Right lobe of liver (tissue), 6 donors: Measurements from ENCODE around the gene MEF2C. TPM values are rescaled to one million over a fixed set of nuclear protein-coding genes. Genes with fewer than 3 reads are reported as not detected.

Experiments used
- ATAC-seq, 4 donors: fragments of 200-7000 bp; cut with Tn5 transposase; one replicate each; pipeline ENCODE4 v1.9.1; 2020; ENCODE audit warnings: mild to moderate bottlenecking in 4 of 4, moderate library complexity in 4 of 4
- DNase-seq, 3 donors: peaks; one replicate each; pipeline ENCODE4 v3.0.0-alpha.2; 2020
- H3K27ac ChIP-seq, 3 donors: fragments of 200-600 bp; one replicate each; pipeline ENCODE4 v1.8.0; 2022
- H3K27me3 ChIP-seq, 2 donors: fragments of 200-600 bp; one replicate each; pipeline ENCODE4 v1.8.0; 2022
- H3K36me3 ChIP-seq, 4 donors: fragments of 200-600 bp; sonication (generic) in 1 of 4; one replicate each; pipeline versions ENCODE4 v1.5.1 to v1.8.0; 2017 to 2022; ENCODE audit warnings: control low read depth in 1 of 4
- H3K4me1 ChIP-seq, 4 donors: fragments of 200-600 bp; sonication (generic) in 1 of 4; one replicate each; pipeline versions ENCODE4 v1.5.1 to v1.8.0; 2017 to 2022; ENCODE audit warnings: control low read depth in 1 of 4
- H3K4me3 ChIP-seq, 3 donors: fragments of 200-600 bp; one replicate each; pipeline ENCODE4 v1.8.0; 2022
- H3K9me3 ChIP-seq, 4 donors: fragments of 200-600 bp; sonication (generic) in 1 of 4; one replicate each; pipeline versions ENCODE4 v1.5.1 to v1.8.0; 2017 to 2022; ENCODE audit warnings: control low read depth in 1 of 4
- CTCF ChIP-seq, 4 donors: fragments of 200-600 bp in 3 of 4; fragments of 450-650 bp in 1 of 4; IDR thresholded peaks; one replicate each; pipeline versions ENCODE4 v1.5.1 to v1.8.0; 2016 to 2022; ENCODE audit warnings: antibody characterized with exemption in 4 of 4, mild to moderate bottlenecking in 2 of 4
- POLR2A ChIP-seq: fragments of 450-650 bp; IDR thresholded peaks from one replicate; pipeline ENCODE4 v1.6.1; 2017; ENCODE audit warnings: antibody characterized with exemption, mild to moderate bottlenecking
- WGBS: methylation state at CpG from one replicate; pipeline ENCODE4 v1.1.6; 2018; ENCODE audit warnings: low coverage, low lambda C conversion rate; ENCODE audit not compliant: insufficient coverage; ENCODE audit errors: missing lambda C conversion rate; 5-methylcytosine and 5-hydroxymethylcytosine counted together
- intact Hi-C, 2 donors: fragments of 100-400 bp; cut with DNase I; formaldehyde crosslinking; loops; one replicate each; pipeline versions ENCODE4 v1.11.2 to v1.14.1; 2022
- total RNA-seq, 6 experiments: library from RNA; depleted of rRNA in 2 of 6; stranded (reverse); fragments of >200 nt in 2 of 6; fragmentation: NEBNext Ultra II Directional in 3 of 6; extraction: Animal tissue kit (Norgen Biotek cat#: 25700) in 3 of 6; gene quantifications; one replicate each; pipeline versions ENCODE4 v1.1.0 to v1.2.4, GENCODE V29; 2016 to 2023
- donor health status: DM: no; HTN: yes; CAD: no.
- donor health status: DM: no; HTN: no; CAD: no.
- donor health status: DM: no; HTN: no; CAD: no.
- donor health status: DM: no; HTN: yes; CAD: no.
- donor health status: DM: no; HTN: yes; CAD: no.

The MEF2C gene
- total RNA-seq, 6 experiments from 2014 or later = 4.4 to 19.4 (median 6.4) TPM

DNA sequence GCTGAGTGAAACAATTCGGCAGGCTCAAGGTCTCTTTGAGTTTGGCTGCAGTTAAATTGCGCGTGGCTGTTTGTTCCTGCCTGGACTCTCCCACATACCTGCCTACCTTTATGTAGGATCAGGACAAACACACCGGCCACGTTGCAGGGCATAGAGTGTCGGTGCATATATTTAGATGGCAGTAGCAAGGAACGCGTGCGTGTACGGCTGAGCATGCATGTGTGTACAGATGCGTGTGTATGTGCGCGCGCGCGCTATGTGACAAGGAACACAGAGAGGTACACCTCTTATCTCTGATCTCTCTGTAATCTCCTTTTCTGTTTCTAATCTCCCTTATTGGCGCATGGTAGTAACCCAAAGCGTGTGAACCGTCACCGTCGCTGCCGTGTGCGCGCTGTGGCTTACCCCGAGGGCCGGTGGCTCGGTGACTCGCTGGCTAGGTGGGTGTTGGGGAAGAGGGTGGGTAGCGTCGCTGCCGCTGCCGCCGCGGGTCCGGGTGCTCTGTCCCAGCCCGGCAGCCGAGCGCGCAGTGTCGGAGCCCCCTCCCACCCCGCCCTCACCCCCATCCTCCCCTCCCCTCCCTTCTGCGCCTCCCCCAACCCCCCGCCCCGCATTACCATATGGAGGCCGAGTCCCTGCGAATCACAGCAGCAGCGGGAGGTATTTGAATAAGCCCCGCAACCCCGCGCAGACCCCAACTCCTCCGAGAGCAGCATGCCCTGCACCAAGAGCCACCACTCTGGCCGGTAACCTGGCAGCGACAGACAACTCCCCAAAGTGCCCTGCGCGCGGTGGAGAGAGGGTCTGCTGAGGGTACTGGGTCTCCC is 204.8 kb downstream of the MEF2C start:
- WGBS = 3% methylated on average over 35 of the region's 56 CpGs
- H3K27ac ChIP-seq = no peak overlapping the region
- H3K27me3 ChIP-seq = peaks cover 14 to 64% of the 10 kb centered on the region in 2 donors
- no peak for ATAC-seq
- H3K9me3 ChIP-seq = no peaks in the 10 kb centered on the region
- H3K36me3 ChIP-seq = no peaks in the 10 kb centered on the region
- intact Hi-C loops = loop anchor here in 1 of 2 donors (10.0 kb wide), 1 partner anchor 533 kb away; no protein-coding TSS in a partner anchor
- TF ChIP-seq POLR2A (no peak), CTCF (IDR thresholded peaks at IDR 0.05) (no peak)
- DNase-seq = no peak
- no peak overlapping the region for H3K4me3 ChIP-seq
- peaks cover 0 to 28% (median 6%) of the 10 kb centered on the region in 4 donors for H3K4me1 ChIP-seq

DNA sequence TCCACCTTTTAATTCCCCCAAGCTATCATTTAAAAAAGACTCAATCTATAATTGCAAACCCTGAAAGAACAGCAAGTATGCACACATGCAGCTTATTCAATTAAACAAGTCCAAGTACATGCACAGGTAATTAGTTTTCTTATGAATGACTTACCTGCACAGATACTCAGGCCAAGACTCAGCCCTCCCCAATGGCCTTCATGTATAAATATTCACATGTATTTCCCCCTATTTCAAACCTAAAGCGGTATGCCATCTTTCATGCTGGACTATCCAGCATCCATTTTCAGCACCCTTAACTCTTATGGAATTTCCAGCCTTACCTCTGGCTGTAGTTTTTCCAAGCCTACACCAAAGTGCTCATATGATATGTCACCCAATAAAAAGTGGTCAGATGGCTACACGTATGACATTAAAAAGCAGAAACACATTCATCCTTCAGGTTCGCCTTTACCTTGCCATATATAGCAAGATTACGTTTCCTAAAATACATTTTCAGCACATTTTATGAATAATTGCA is 205.5 kb downstream of the MEF2C start:
- TF ChIP-seq CTCF (IDR thresholded peaks at IDR 0.05) (no peak), POLR2A (no peak)
- intact Hi-C loops = loop anchor here in 1 of 2 donors (10.0 kb wide), 1 partner anchor 533 kb away; no protein-coding TSS in a partner anchor
- DNase-seq = no peak
- no peak overlapping the region for H3K4me3 ChIP-seq
- H3K27ac ChIP-seq = no peak overlapping the region
- H3K9me3 ChIP-seq = no peaks in the 10 kb centered on the region
- H3K36me3 ChIP-seq = no peaks in the 10 kb centered on the region
- peaks cover 0 to 28% (median 6%) of the 10 kb centered on the region in 4 donors for H3K4me1 ChIP-seq
- WGBS = 9% methylated on average over 4 of the region's 4 CpGs
- H3K27me3 ChIP-seq = peaks cover 14 to 64% of the 10 kb centered on the region in 2 donors
- no peak for ATAC-seq

- TF ChIP-seq CTCF (IDR thresholded peaks at IDR 0.05) (no peak), POLR2A (no peak)
- peaks cover 14 to 68% of the 10 kb centered on the region in 2 donors for H3K27me3 ChIP-seq
- intact Hi-C loops = loop anchor here in 1 of 2 donors (10.0 kb wide), 1 partner anchor 532 kb away; no protein-coding TSS in a partner anchor
These were observed 206.2 kb downstream of the MEF2C start for GRCh38 chr5:88676637-88677375.

More at GRCh38 chr5:88676637-88677375, 206.2 kb downstream of the MEF2C start:
- peaks cover 0 to 28% (median 6%) of the 10 kb centered on the region in 4 donors for H3K4me1 ChIP-seq
- no peaks in the 10 kb centered on the region for H3K36me3 ChIP-seq
- WGBS = 34% methylated on average over 8 of the region's 8 CpGs
- no peak overlapping the region for H3K4me3 ChIP-seq
- no peak overlapping the region for H3K27ac ChIP-seq
- no peak for DNase-seq
- H3K9me3 ChIP-seq = no peaks in the 10 kb centered on the region
- no peak for ATAC-seq
